CD14-positive monocyte (primary cell): ENCODE results near the gene PNLIPRP2. TPM values are rescaled to one million over a fixed set of nuclear protein-coding genes. Genes with fewer than 3 reads are reported as not detected.
A peak's percentile ranks its signal among the peaks of the same experiment; 100 is the strongest.

Experiments
- DNase-seq, 3 donors: peaks; one replicate each; pipeline ENCODE4 v3.0.0-alpha.2; 2011 to 2022
- H2AFZ ChIP-seq: 2 replicates; pipeline ENCODE4 v1.6.0; 2012; ENCODE audit warnings: mild to moderate bottlenecking, low read depth, low read length, inconsistent platforms; ENCODE audit not compliant: insufficient read depth, poor library complexity, severe bottlenecking
- H3K27ac ChIP-seq, 2 donors: 1 replicate in 1 of 2; 2 replicates in 1 of 2; pipeline ENCODE4 v1.5.1; 2012 to 2013; ENCODE audit warnings: low read length in 2 of 2, control low read depth in 1 of 2, inconsistent platforms in 1 of 2, low read depth in 1 of 2, mild to moderate bottlenecking in 1 of 2
- H3K27me3 ChIP-seq, 2 donors: one replicate each; pipeline versions ENCODE4 v1.6.0 to v1.6.1; 2011 to 2013; ENCODE audit warnings: low read length in 2 of 2; ENCODE audit not compliant: control insufficient read depth in 2 of 2, insufficient read depth in 2 of 2
- H3K36me3 ChIP-seq, 2 donors: replicated peaks in 1 of 2; 1 replicate in 1 of 2; 2 replicates in 1 of 2; pipeline versions ENCODE4 v1.5.1 to v1.6.1; 2012 to 2013; ENCODE audit warnings: low read length in 2 of 2, control low read depth in 1 of 2, inconsistent platforms in 1 of 2, mild to moderate bottlenecking in 1 of 2; ENCODE audit not compliant: insufficient read depth in 2 of 2, control insufficient read depth in 1 of 2
- H3K4me1 ChIP-seq, 2 donors: 1 replicate in 1 of 2; 2 replicates in 1 of 2; pipeline versions ENCODE4 v1.5.1 to v1.6.1; 2012 to 2013; ENCODE audit warnings: low read length in 2 of 2, control low read depth in 1 of 2, inconsistent platforms in 1 of 2, mild to moderate bottlenecking in 1 of 2, moderate library complexity in 1 of 2; ENCODE audit not compliant: insufficient read depth in 2 of 2, control insufficient read depth in 1 of 2
- H3K4me2 ChIP-seq: replicated peaks from 2 replicates; pipeline ENCODE3; 2012; ENCODE audit warnings: low read length, moderate library complexity, mild to moderate bottlenecking; ENCODE audit not compliant: poor library complexity, severe bottlenecking; ENCODE audit errors: extremely low read depth
- H3K4me3 ChIP-seq, 3 experiments: fragments of 200-600 bp in 1 of 3; sonication (generic) in 1 of 3; replicated peaks in 1 of 3; 1 replicate in 2 of 3; 2 replicates in 1 of 3; pipeline ENCODE4 v1.5.1; 2011 to 2013; ENCODE audit warnings: low read length in 3 of 3, mild to moderate bottlenecking in 3 of 3, control low read depth in 2 of 3, low read depth in 2 of 3, inconsistent platforms in 1 of 3, moderate library complexity in 1 of 3
- H3K79me2 ChIP-seq: 2 replicates; pipeline ENCODE4 v1.6.0; 2012; ENCODE audit warnings: mild to moderate bottlenecking, control low read depth, inconsistent platforms, low read length, moderate library complexity; ENCODE audit not compliant: insufficient read depth
- H3K9ac ChIP-seq: 2 replicates; pipeline ENCODE4 v1.6.0; 2017; ENCODE audit warnings: low read length, mild to moderate bottlenecking; ENCODE audit not compliant: insufficient read depth, poor library complexity, severe bottlenecking
- H3K9me3 ChIP-seq, 2 donors: replicated peaks in 1 of 2; 1 replicate in 1 of 2; 2 replicates in 1 of 2; pipeline versions ENCODE4 v1.5.1 to v1.6.1; 2012 to 2013; ENCODE audit warnings: low read length in 2 of 2, control low read depth in 1 of 2; ENCODE audit not compliant: control insufficient read depth in 1 of 2, insufficient read depth in 1 of 2
- H4K20me1 ChIP-seq: 2 replicates; pipeline ENCODE4 v1.6.0; 2012; ENCODE audit warnings: mild to moderate bottlenecking, low read length, control low read depth, moderate library complexity; ENCODE audit not compliant: insufficient read depth
- H3K27ac Mint-ChIP-seq, 7 donors: one replicate each; pipeline ENCODE4 v1.8.0; 2020; ENCODE audit warnings: mild to moderate bottlenecking in 7 of 7, mixed read lengths in 7 of 7, moderate library complexity in 6 of 7, inconsistent platforms in 2 of 7
- H3K27me3 Mint-ChIP-seq, 3 donors: one replicate each; pipeline ENCODE4 v1.8.0; 2021 to 2022; ENCODE audit warnings: low read depth in 3 of 3, mild to moderate bottlenecking in 3 of 3, mixed read lengths in 3 of 3, moderate library complexity in 3 of 3, inconsistent platforms in 1 of 3
- H3K36me3 Mint-ChIP-seq, 2 donors: one replicate each; pipeline ENCODE4 v1.8.0; 2020; ENCODE audit warnings: mixed read lengths in 2 of 2, inconsistent platforms in 1 of 2, mild to moderate bottlenecking in 1 of 2
- H3K4me1 Mint-ChIP-seq: one replicate; pipeline ENCODE4 v1.8.0; 2020; ENCODE audit warnings: mild to moderate bottlenecking, mixed read lengths
- H3K4me3 Mint-ChIP-seq, 2 donors: one replicate each; pipeline ENCODE4 v1.8.0; 2020; ENCODE audit warnings: mild to moderate bottlenecking in 2 of 2, mixed read lengths in 2 of 2, moderate library complexity in 1 of 2
- H3K9me3 Mint-ChIP-seq, 7 donors: one replicate each; pipeline ENCODE4 v1.8.0; 2020 to 2022; ENCODE audit warnings: mixed read lengths in 7 of 7, mild to moderate bottlenecking in 6 of 7, moderate library complexity in 6 of 7, inconsistent platforms in 2 of 7
- CTCF ChIP-seq: fragments of 200-600 bp; IDR thresholded peaks from one replicate; pipeline ENCODE4 v1.8.0; 2022; ENCODE audit warnings: antibody characterized with exemption, mild to moderate bottlenecking
- WGBS: methylation state at CpG from one replicate; pipeline ENCODE4 v1.1.5; 2013; ENCODE audit warnings: missing lambda C conversion rate; ENCODE audit not compliant: insufficient coverage; 5-methylcytosine and 5-hydroxymethylcytosine counted together
- intact Hi-C, 2 donors: fragments of 100-400 bp; cut with micrococcal nuclease; formaldehyde crosslinking; loops; one replicate each; pipeline versions ENCODE4 v1.15.0 to v1.15.1; 2023
- polyA plus RNA-seq, 3 donors: library from polyadenylated mRNA; depleted of rRNA in 1 of 3; unstranded in 2 of 3; stranded (reverse) in 1 of 3; fragments of 300-500 nt in 2 of 3; fragments of >200 nt in 1 of 3; fragmentation: Illumina TruSeq in 2 of 3; gene quantifications; 1 replicate in 2 of 3; 2 replicates in 1 of 3; pipeline ENCODE4 v1.2.3, GENCODE V29; 2012 to 2021

Gene PNLIPRP2
- polyA plus RNA-seq, 3 donors: not detected

- peaks cover 17 to 33% (median 17%) of the 10 kb centered on the region in 3 donors for H3K27me3 Mint-ChIP-seq
- Histone ChIP-seq H3K27ac (no peak overlapping the region), H3K4me1 (no peaks in the 10 kb centered on the region), H3K79me2 (no peaks in the 10 kb centered on the region), H2AFZ (no peak overlapping the region), H4K20me1 (no peaks in the 10 kb centered on the region), H3K9me3 (no peaks in the 10 kb centered on the region), H3K4me2 (no peak overlapping the region), H3K4me3 (no peak overlapping the region), H3K9ac (no peak overlapping the region), H3K27me3 (peaks cover 0 to 12% of the 10 kb centered on the region in 2 donors), H3K36me3 (no peaks in the 10 kb centered on the region)
- H3K4me3 Mint-ChIP-seq: no peak overlapping the region
- no peaks in the 10 kb centered on the region for H3K4me1 Mint-ChIP-seq
- no peak for TF ChIP-seq CTCF
- intact Hi-C loops: no loop called here
- H3K36me3 Mint-ChIP-seq: no peaks in the 10 kb centered on the region
- no peak for DNase-seq
- 57% methylated on average over 4 of the region's 7 CpGs for WGBS
- peaks cover 0 to 5% (median 0%) of the 10 kb centered on the region in 7 donors for H3K9me3 Mint-ChIP-seq
- no peak overlapping the region for H3K27ac Mint-ChIP-seq
Observed at GRCh38 chr10:116625845-116626244, 5.1 kb downstream of the PNLIPRP2 start.

- H3K9me3 Mint-ChIP-seq: peaks cover 0 to 5% (median 0%) of the 10 kb centered on the region in 7 donors
Observed at GRCh38 chr10:116626815-116627214, 6.1 kb downstream of the PNLIPRP2 start.

More at GRCh38 chr10:116626815-116627214, 6.1 kb downstream of the PNLIPRP2 start:
- Histone ChIP-seq H3K9ac (no peak overlapping the region), H3K4me1 (no peaks in the 10 kb centered on the region), H3K79me2 (no peaks in the 10 kb centered on the region), H3K27me3 (peaks cover 0 to 12% of the 10 kb centered on the region in 2 donors), H3K36me3 (no peaks in the 10 kb centered on the region), H3K27ac (no peak overlapping the region), H4K20me1 (no peaks in the 10 kb centered on the region), H3K9me3 (no peaks in the 10 kb centered on the region), H3K4me3 (no peak overlapping the region), H2AFZ (no peak overlapping the region), H3K4me2 (no peak overlapping the region)
- no peaks in the 10 kb centered on the region for H3K36me3 Mint-ChIP-seq
- H3K4me1 Mint-ChIP-seq: no peaks in the 10 kb centered on the region
- DNase-seq: no peak
- H3K27ac Mint-ChIP-seq: no peak overlapping the region
- intact Hi-C loops: no loop called here
- H3K27me3 Mint-ChIP-seq: peaks cover 17 to 34% (median 18%) of the 10 kb centered on the region in 3 donors
- TF ChIP-seq CTCF: no peak
- H3K4me3 Mint-ChIP-seq: peak overlapping the region in 1 of 2 donors; percentile 18
- 87% methylated on average over 8 of the region's 9 CpGs for WGBS
